Astrocyte (in vitro differentiated cells and primary cell): Measurements from ENCODE around the gene TEX101. TPM values are rescaled to one million over a fixed set of nuclear protein-coding genes. Genes with fewer than 3 reads are reported as not detected.

Source experiments
- DNase-seq: peaks from one replicate; pipeline ENCODE4 v3.0.0-alpha.2; 2010; ENCODE audit warnings: low read depth
- FAIRE-seq: peaks from 2 replicates; lab custom pipeline; 2011; peaks lifted over from hg19 to GRCh38; lab: Jason Lieb, UNC
- H2AFZ ChIP-seq: 2 replicates; pipeline ENCODE4 v1.6.0; 2012; ENCODE audit warnings: low read depth, low read length, inconsistent platforms
- H3K27ac ChIP-seq: 2 replicates; pipeline ENCODE4 v1.5.1; 2011; ENCODE audit warnings: low read depth, low read length, inconsistent platforms
- H3K27me3 ChIP-seq: 2 replicates; pipeline ENCODE4 v1.6.0; 2011; ENCODE audit warnings: low read length, inconsistent platforms; ENCODE audit not compliant: insufficient read depth
- H3K36me3 ChIP-seq: 2 replicates; pipeline ENCODE4 v1.5.1; 2011; ENCODE audit warnings: low read length, inconsistent platforms; ENCODE audit not compliant: insufficient read depth
- H3K4me1 ChIP-seq: 2 replicates; pipeline ENCODE4 v1.5.1; 2011; ENCODE audit warnings: low read length, inconsistent platforms; ENCODE audit not compliant: insufficient read depth
- H3K4me2 ChIP-seq: 2 replicates; pipeline ENCODE4 v1.6.0; 2012; ENCODE audit warnings: low read length, inconsistent platforms
- H3K4me3 ChIP-seq: 2 replicates; pipeline ENCODE4 v1.5.1; 2011; ENCODE audit warnings: low read depth, mild to moderate bottlenecking, low read length, inconsistent platforms; ENCODE audit not compliant: insufficient read depth
- H3K79me2 ChIP-seq: 2 replicates; pipeline ENCODE4 v1.6.0; 2012; ENCODE audit warnings: mild to moderate bottlenecking, low read length, inconsistent platforms; ENCODE audit not compliant: insufficient read depth
- H3K9ac ChIP-seq: 2 replicates; pipeline ENCODE4 v1.6.0; 2012; ENCODE audit warnings: mild to moderate bottlenecking, low read length, inconsistent platforms
- H3K9me3 ChIP-seq: 2 replicates; pipeline ENCODE4 v1.5.1; 2012; ENCODE audit warnings: low read depth, mild to moderate bottlenecking, low read length, inconsistent platforms; ENCODE audit not compliant: insufficient read depth
- H4K20me1 ChIP-seq: 2 replicates; pipeline ENCODE4 v1.6.0; 2012; ENCODE audit warnings: low read length, inconsistent platforms; ENCODE audit not compliant: insufficient read depth
- H3K27ac Mint-ChIP-seq: one replicate; pipeline ENCODE4 v1.8.0; 2021; ENCODE audit warnings: mild to moderate bottlenecking, mixed read lengths; ENCODE audit not compliant: unreplicated experiment
- H3K27me3 Mint-ChIP-seq: one replicate; pipeline ENCODE4 v1.8.0; 2021; ENCODE audit warnings: low read depth, mixed read lengths; ENCODE audit not compliant: unreplicated experiment
- H3K36me3 Mint-ChIP-seq: one replicate; pipeline ENCODE4 v1.8.0; 2021; ENCODE audit warnings: low read depth, mixed read lengths; ENCODE audit not compliant: unreplicated experiment
- H3K4me1 Mint-ChIP-seq: one replicate; pipeline ENCODE4 v1.8.0; 2021; ENCODE audit warnings: low read depth, mixed read lengths; ENCODE audit not compliant: unreplicated experiment
- H3K4me3 Mint-ChIP-seq: one replicate; pipeline ENCODE4 v1.8.0; 2021; ENCODE audit warnings: mild to moderate bottlenecking, moderate library complexity, mixed read lengths; ENCODE audit not compliant: unreplicated experiment
- H3K9me3 Mint-ChIP-seq: one replicate; pipeline ENCODE4 v1.8.0; 2021; ENCODE audit warnings: mild to moderate bottlenecking, mixed read lengths; ENCODE audit not compliant: unreplicated experiment
- EZH2 ChIP-seq: IDR thresholded peaks from 2 replicates; pipeline ENCODE4 v1.6.1; 2012; ENCODE audit warnings: mild to moderate bottlenecking, low read length, inconsistent platforms; ENCODE audit not compliant: insufficient read depth
- total RNA-seq: library from RNA; stranded (reverse); gene quantifications from 2 replicates; pipeline ENCODE4 v1.2.1, GENCODE V29; 2021
- TF ChIP-seq, protein P1 (sequence below): IDR thresholded peaks from 2 replicates; pipeline ENCODE4 v1.5.1; 2011; ENCODE audit warnings: low read depth, mild to moderate bottlenecking, inconsistent platforms, low read length, moderate library complexity; ENCODE audit not compliant: insufficient read depth

The TEX101 gene
- total RNA-seq, 1 donor from 2014 or later: not detected

GRCh38 chr19:43423779-43424178, 9.1 kb downstream of the TEX101 start:
- H3K4me3 ChIP-seq: no peak overlapping the region
- H3K4me1 Mint-ChIP-seq: no peaks in the 10 kb centered on the region
- H3K27me3 Mint-ChIP-seq: peaks cover 6% of the 10 kb centered on the region
- no peaks in the 10 kb centered on the region for H3K79me2 ChIP-seq
- no peaks in the 10 kb centered on the region for H3K36me3 ChIP-seq
- H3K27me3 ChIP-seq: no peaks in the 10 kb centered on the region
- H3K36me3 Mint-ChIP-seq: no peaks in the 10 kb centered on the region
- no peak overlapping the region for H3K4me2 ChIP-seq
- FAIRE-seq (no peak), DNase-seq (no peak)
- no peaks in the 10 kb centered on the region for H3K9me3 Mint-ChIP-seq
- H3K4me1 ChIP-seq: peaks cover 4% of the 10 kb centered on the region
- no peak overlapping the region for H3K9ac ChIP-seq
- no peak overlapping the region for H3K27ac Mint-ChIP-seq
- H3K27ac ChIP-seq: no peak overlapping the region
- H4K20me1 ChIP-seq: no peaks in the 10 kb centered on the region
- no peak overlapping the region for H3K4me3 Mint-ChIP-seq
- TF ChIP-seq, protein P1, sequence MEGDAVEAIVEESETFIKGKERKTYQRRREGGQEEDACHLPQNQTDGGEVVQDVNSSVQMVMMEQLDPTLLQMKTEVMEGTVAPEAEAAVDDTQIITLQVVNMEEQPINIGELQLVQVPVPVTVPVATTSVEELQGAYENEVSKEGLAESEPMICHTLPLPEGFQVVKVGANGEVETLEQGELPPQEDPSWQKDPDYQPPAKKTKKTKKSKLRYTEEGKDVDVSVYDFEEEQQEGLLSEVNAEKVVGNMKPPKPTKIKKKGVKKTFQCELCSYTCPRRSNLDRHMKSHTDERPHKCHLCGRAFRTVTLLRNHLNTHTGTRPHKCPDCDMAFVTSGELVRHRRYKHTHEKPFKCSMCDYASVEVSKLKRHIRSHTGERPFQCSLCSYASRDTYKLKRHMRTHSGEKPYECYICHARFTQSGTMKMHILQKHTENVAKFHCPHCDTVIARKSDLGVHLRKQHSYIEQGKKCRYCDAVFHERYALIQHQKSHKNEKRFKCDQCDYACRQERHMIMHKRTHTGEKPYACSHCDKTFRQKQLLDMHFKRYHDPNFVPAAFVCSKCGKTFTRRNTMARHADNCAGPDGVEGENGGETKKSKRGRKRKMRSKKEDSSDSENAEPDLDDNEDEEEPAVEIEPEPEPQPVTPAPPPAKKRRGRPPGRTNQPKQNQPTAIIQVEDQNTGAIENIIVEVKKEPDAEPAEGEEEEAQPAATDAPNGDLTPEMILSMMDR: no peak
- no peak for TF ChIP-seq EZH2
- H3K9me3 ChIP-seq: no peaks in the 10 kb centered on the region
- no peak overlapping the region for H2AFZ ChIP-seq

DNA sequence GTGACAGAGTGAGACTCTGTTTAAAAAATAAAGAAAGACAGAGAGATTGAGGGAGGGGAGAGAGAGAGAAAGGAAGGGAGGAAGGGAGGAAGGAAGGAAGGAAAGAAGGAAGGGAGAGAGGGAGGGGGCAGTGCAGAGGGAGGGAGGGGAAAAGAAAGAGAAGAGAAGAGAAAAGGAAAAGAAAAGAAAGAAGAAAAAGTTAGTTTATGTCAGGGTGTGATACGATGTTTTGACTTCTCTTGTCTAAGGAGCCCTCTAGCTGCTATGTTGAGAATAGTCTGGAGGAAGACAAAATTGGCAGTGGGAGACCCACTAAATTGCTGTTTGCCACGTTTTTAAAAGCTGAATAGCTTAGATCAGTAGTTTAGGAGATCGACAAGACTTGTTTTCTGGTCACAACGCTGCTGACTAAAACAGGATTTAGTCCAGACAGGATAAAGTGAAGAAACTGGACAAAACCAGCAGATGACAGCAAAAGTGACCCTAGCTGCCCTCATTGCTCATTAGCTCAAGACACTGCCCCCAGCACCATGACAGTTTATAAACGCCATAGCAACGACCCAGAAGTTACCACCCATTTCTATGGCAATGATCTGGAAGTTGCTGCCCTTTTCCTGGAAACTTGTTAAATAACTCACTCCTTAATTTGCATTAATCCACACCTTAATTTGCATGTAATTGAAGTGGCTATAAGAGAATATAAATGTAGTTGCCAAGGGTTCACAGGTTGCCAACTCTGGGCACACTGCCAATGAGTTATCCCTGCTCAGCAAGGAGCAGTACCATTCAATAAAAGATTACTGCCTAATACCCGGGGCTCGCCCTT, 11.1 kb downstream of the TEX101 start:
- no peaks in the 10 kb centered on the region for H3K4me1 Mint-ChIP-seq

More for the DNA sequence above, 11.1 kb downstream of the TEX101 start:
- Histone ChIP-seq H3K4me3 (no peak overlapping the region), H3K4me2 (peak overlapping the region; percentile 6), H4K20me1 (no peaks in the 10 kb centered on the region), H3K9ac (no peak overlapping the region), H3K27me3 (no peaks in the 10 kb centered on the region), H3K4me1 (peaks cover 4% of the 10 kb centered on the region), H3K36me3 (no peaks in the 10 kb centered on the region), H3K27ac (no peak overlapping the region), H3K9me3 (no peaks in the 10 kb centered on the region), H3K79me2 (no peaks in the 10 kb centered on the region), H2AFZ (no peak overlapping the region)
- Mint-ChIP-seq H3K27ac (no peak overlapping the region), H3K9me3 (no peaks in the 10 kb centered on the region), H3K4me3 (no peak overlapping the region), H3K27me3 (peaks cover 6% of the 10 kb centered on the region), H3K36me3 (no peaks in the 10 kb centered on the region)
- DNase-seq (no peak), FAIRE-seq (no peak)
- TF ChIP-seq EZH2: no peak
- TF ChIP-seq, protein P1: peak; percentile 39
